ENCODE results near the gene DNAH14. TPM values are rescaled to one million over a fixed set of nuclear protein-coding genes. Genes with fewer than 3 reads are reported as not detected.

Gene DNAH14
- polyA plus RNA-seq, 2 donors: 1.1 to 2.1 TPM

GRCh38 chr1:225250432-225250831, 321.0 kb downstream of the DNAH14 start:
- 64 to 74% methylated on average over 4 of the region's 4 CpGs for WGBS, 2 donors
- H3K36me3 ChIP-seq (ENCODE audit: control insufficient read depth in 2 of 2, insufficient read depth in 2 of 2, low read length in 1 of 2): no peaks in the 10 kb centered on the region

GRCh38 chr1:225253173-225253572, 323.7 kb downstream of the DNAH14 start:
- 80 to 85% methylated on average over 4 of the region's 4 CpGs for WGBS, 2 donors
- no peaks in the 10 kb centered on the region for H3K27me3 ChIP-seq (ENCODE audit: control insufficient read depth in 1 of 2, insufficient read depth in 2 of 2, low read length in 2 of 2)
- no peak overlapping the region for H3K27ac ChIP-seq (ENCODE audit: low read depth in 2 of 2, low read length in 1 of 2)
- H3K4me3 ChIP-seq (ENCODE audit: low read depth in 1 of 2, low read length in 2 of 2): no peak overlapping the region
- no peaks in the 10 kb centered on the region for H3K36me3 ChIP-seq (ENCODE audit: control insufficient read depth in 2 of 2, insufficient read depth in 2 of 2, low read length in 1 of 2)
- H3K9me3 ChIP-seq (ENCODE audit: control insufficient read depth in 2 of 2, insufficient read depth in 1 of 2, low read depth in 1 of 2, low read length in 1 of 2): no peaks in the 10 kb centered on the region
- H3K4me1 ChIP-seq (ENCODE audit: control insufficient read depth in 2 of 2, insufficient read depth in 2 of 2, low read length in 1 of 2): no peaks in the 10 kb centered on the region

More at GRCh38 chr1:225250432-225250831, 321.0 kb downstream of the DNAH14 start:
- Histone ChIP-seq H3K4me3 (ENCODE audit: low read depth in 1 of 2, low read length in 2 of 2) (no peak overlapping the region), H3K4me1 (ENCODE audit: control insufficient read depth in 2 of 2, insufficient read depth in 2 of 2, low read length in 1 of 2) (no peaks in the 10 kb centered on the region), H3K27me3 (ENCODE audit: control insufficient read depth in 1 of 2, insufficient read depth in 2 of 2, low read length in 2 of 2) (no peaks in the 10 kb centered on the region), H3K27ac (ENCODE audit: low read depth in 2 of 2, low read length in 1 of 2) (no peak overlapping the region), H3K9me3 (ENCODE audit: control insufficient read depth in 2 of 2, insufficient read depth in 1 of 2, low read depth in 1 of 2, low read length in 1 of 2) (no peaks in the 10 kb centered on the region)

GRCh38 chr1:225253784-225254183, 324.3 kb downstream of the DNAH14 start:
- no peaks in the 10 kb centered on the region for H3K27me3 ChIP-seq (ENCODE audit: control insufficient read depth in 1 of 2, insufficient read depth in 2 of 2, low read length in 2 of 2)
- H3K9me3 ChIP-seq (ENCODE audit: control insufficient read depth in 2 of 2, insufficient read depth in 1 of 2, low read depth in 1 of 2, low read length in 1 of 2): no peaks in the 10 kb centered on the region
- no peak overlapping the region for H3K4me3 ChIP-seq (ENCODE audit: low read depth in 1 of 2, low read length in 2 of 2)
- H3K27ac ChIP-seq (ENCODE audit: low read depth in 2 of 2, low read length in 1 of 2): no peak overlapping the region
- no peaks in the 10 kb centered on the region for H3K36me3 ChIP-seq (ENCODE audit: control insufficient read depth in 2 of 2, insufficient read depth in 2 of 2, low read length in 1 of 2)
- WGBS, 2 donors: 89 to 94% methylated on average over 3 of the region's 3 CpGs
- H3K4me1 ChIP-seq (ENCODE audit: control insufficient read depth in 2 of 2, insufficient read depth in 2 of 2, low read length in 1 of 2): no peaks in the 10 kb centered on the region

- WGBS, 2 donors: 56 to 69% methylated on average over 4 of the region's 4 CpGs
- Histone ChIP-seq H3K36me3 (ENCODE audit: control insufficient read depth in 2 of 2, insufficient read depth in 2 of 2, low read length in 1 of 2) (no peaks in the 10 kb centered on the region), H3K27me3 (ENCODE audit: control insufficient read depth in 1 of 2, insufficient read depth in 2 of 2, low read length in 2 of 2) (no peaks in the 10 kb centered on the region), H3K4me3 (ENCODE audit: low read depth in 1 of 2, low read length in 2 of 2) (no peak overlapping the region), H3K4me1 (ENCODE audit: control insufficient read depth in 2 of 2, insufficient read depth in 2 of 2, low read length in 1 of 2) (no peaks in the 10 kb centered on the region), H3K27ac (ENCODE audit: low read depth in 2 of 2, low read length in 1 of 2) (no peak overlapping the region), H3K9me3 (ENCODE audit: control insufficient read depth in 2 of 2, insufficient read depth in 1 of 2, low read depth in 1 of 2, low read length in 1 of 2) (no peaks in the 10 kb centered on the region)
Observed at GRCh38 chr1:225254676-225255075, 325.2 kb downstream of the DNAH14 start.

GRCh38 chr1:225257081-225257480, 327.6 kb downstream of the DNAH14 start:
- no peaks in the 10 kb centered on the region for H3K4me1 ChIP-seq (ENCODE audit: control insufficient read depth in 2 of 2, insufficient read depth in 2 of 2, low read length in 1 of 2)
- 65 to 86% methylated on average over 2 of the region's 2 CpGs for WGBS, 2 donors
- no peaks in the 10 kb centered on the region for H3K27me3 ChIP-seq (ENCODE audit: control insufficient read depth in 1 of 2, insufficient read depth in 2 of 2, low read length in 2 of 2)
- no peak overlapping the region for H3K27ac ChIP-seq (ENCODE audit: low read depth in 2 of 2, low read length in 1 of 2)
- no peaks in the 10 kb centered on the region for H3K36me3 ChIP-seq (ENCODE audit: control insufficient read depth in 2 of 2, insufficient read depth in 2 of 2, low read length in 1 of 2)
- no peak overlapping the region for H3K4me3 ChIP-seq (ENCODE audit: low read depth in 1 of 2, low read length in 2 of 2)
- no peaks in the 10 kb centered on the region for H3K9me3 ChIP-seq (ENCODE audit: control insufficient read depth in 2 of 2, insufficient read depth in 1 of 2, low read depth in 1 of 2, low read length in 1 of 2)

- no peak overlapping the region for H3K4me3 ChIP-seq (ENCODE audit: low read depth in 1 of 2, low read length in 2 of 2)
- no peaks in the 10 kb centered on the region for H3K36me3 ChIP-seq (ENCODE audit: control insufficient read depth in 2 of 2, insufficient read depth in 2 of 2, low read length in 1 of 2)
- no peaks in the 10 kb centered on the region for H3K9me3 ChIP-seq (ENCODE audit: control insufficient read depth in 2 of 2, insufficient read depth in 1 of 2, low read depth in 1 of 2, low read length in 1 of 2)
- H3K27ac ChIP-seq (ENCODE audit: low read depth in 2 of 2, low read length in 1 of 2): no peak overlapping the region
- no peaks in the 10 kb centered on the region for H3K27me3 ChIP-seq (ENCODE audit: control insufficient read depth in 1 of 2, insufficient read depth in 2 of 2, low read length in 2 of 2)
- no peaks in the 10 kb centered on the region for H3K4me1 ChIP-seq (ENCODE audit: control insufficient read depth in 2 of 2, insufficient read depth in 2 of 2, low read length in 1 of 2)
Observed at GRCh38 chr1:225258811-225259210, 329.3 kb downstream of the DNAH14 start.

GRCh38 chr1:225259542-225259941, 330.1 kb downstream of the DNAH14 start:
- H3K9me3 ChIP-seq (ENCODE audit: control insufficient read depth in 2 of 2, insufficient read depth in 1 of 2, low read depth in 1 of 2, low read length in 1 of 2): no peaks in the 10 kb centered on the region
- 65 to 79% methylated on average over 1 of the region's 1 CpG for WGBS, 2 donors
- H3K27ac ChIP-seq (ENCODE audit: low read depth in 2 of 2, low read length in 1 of 2): no peak overlapping the region
- no peaks in the 10 kb centered on the region for H3K36me3 ChIP-seq (ENCODE audit: control insufficient read depth in 2 of 2, insufficient read depth in 2 of 2, low read length in 1 of 2)
- no peaks in the 10 kb centered on the region for H3K4me1 ChIP-seq (ENCODE audit: control insufficient read depth in 2 of 2, insufficient read depth in 2 of 2, low read length in 1 of 2)
- no peaks in the 10 kb centered on the region for H3K27me3 ChIP-seq (ENCODE audit: control insufficient read depth in 1 of 2, insufficient read depth in 2 of 2, low read length in 2 of 2)
- no peak overlapping the region for H3K4me3 ChIP-seq (ENCODE audit: low read depth in 1 of 2, low read length in 2 of 2)

- Histone ChIP-seq H3K4me1 (ENCODE audit: control insufficient read depth in 2 of 2, insufficient read depth in 2 of 2, low read length in 1 of 2) (no peaks in the 10 kb centered on the region), H3K36me3 (ENCODE audit: control insufficient read depth in 2 of 2, insufficient read depth in 2 of 2, low read length in 1 of 2) (no peaks in the 10 kb centered on the region), H3K27me3 (ENCODE audit: control insufficient read depth in 1 of 2, insufficient read depth in 2 of 2, low read length in 2 of 2) (no peaks in the 10 kb centered on the region), H3K9me3 (ENCODE audit: control insufficient read depth in 2 of 2, insufficient read depth in 1 of 2, low read depth in 1 of 2, low read length in 1 of 2) (no peaks in the 10 kb centered on the region), H3K4me3 (ENCODE audit: low read depth in 1 of 2, low read length in 2 of 2) (no peak overlapping the region), H3K27ac (ENCODE audit: low read depth in 2 of 2, low read length in 1 of 2) (no peak overlapping the region)
- 81% methylated on average over 1 of the region's 1 CpG for WGBS, 2 donors
Observed at GRCh38 chr1:225260319-225260718, 330.8 kb downstream of the DNAH14 start.

GRCh38 chr1:225277445-225277844, 348.0 kb downstream of the DNAH14 start:
- 75 to 77% methylated on average over 3 of the region's 3 CpGs for WGBS, 2 donors
- Histone ChIP-seq H3K27me3 (ENCODE audit: control insufficient read depth in 1 of 2, insufficient read depth in 2 of 2, low read length in 2 of 2) (no peaks in the 10 kb centered on the region), H3K4me3 (ENCODE audit: low read depth in 1 of 2, low read length in 2 of 2) (no peak overlapping the region), H3K27ac (ENCODE audit: low read depth in 2 of 2, low read length in 1 of 2) (no peak overlapping the region), H3K9me3 (ENCODE audit: control insufficient read depth in 2 of 2, insufficient read depth in 1 of 2, low read depth in 1 of 2, low read length in 1 of 2) (no peaks in the 10 kb centered on the region), H3K36me3 (ENCODE audit: control insufficient read depth in 2 of 2, insufficient read depth in 2 of 2, low read length in 1 of 2) (no peaks in the 10 kb centered on the region), H3K4me1 (ENCODE audit: control insufficient read depth in 2 of 2, insufficient read depth in 2 of 2, low read length in 1 of 2) (no peaks in the 10 kb centered on the region)

- Histone ChIP-seq H3K4me3 (ENCODE audit: low read depth in 1 of 2, low read length in 2 of 2) (no peak overlapping the region), H3K9me3 (ENCODE audit: control insufficient read depth in 2 of 2, insufficient read depth in 1 of 2, low read depth in 1 of 2, low read length in 1 of 2) (no peaks in the 10 kb centered on the region), H3K27me3 (ENCODE audit: control insufficient read depth in 1 of 2, insufficient read depth in 2 of 2, low read length in 2 of 2) (no peaks in the 10 kb centered on the region), H3K36me3 (ENCODE audit: control insufficient read depth in 2 of 2, insufficient read depth in 2 of 2, low read length in 1 of 2) (no peaks in the 10 kb centered on the region), H3K27ac (ENCODE audit: low read depth in 2 of 2, low read length in 1 of 2) (no peak overlapping the region), H3K4me1 (ENCODE audit: control insufficient read depth in 2 of 2, insufficient read depth in 2 of 2, low read length in 1 of 2) (no peaks in the 10 kb centered on the region)
Observed at GRCh38 chr1:225280563-225280962, 351.1 kb downstream of the DNAH14 start.
